ENCODE measurements around the gene MRPL2. TPM values are rescaled to one million over a fixed set of nuclear protein-coding genes. Genes with fewer than 3 reads are reported as not detected.

MRPL2 gene
- polyA plus RNA-seq, 1 donor from 2014 or later, result 22.5 TPM

DNA sequence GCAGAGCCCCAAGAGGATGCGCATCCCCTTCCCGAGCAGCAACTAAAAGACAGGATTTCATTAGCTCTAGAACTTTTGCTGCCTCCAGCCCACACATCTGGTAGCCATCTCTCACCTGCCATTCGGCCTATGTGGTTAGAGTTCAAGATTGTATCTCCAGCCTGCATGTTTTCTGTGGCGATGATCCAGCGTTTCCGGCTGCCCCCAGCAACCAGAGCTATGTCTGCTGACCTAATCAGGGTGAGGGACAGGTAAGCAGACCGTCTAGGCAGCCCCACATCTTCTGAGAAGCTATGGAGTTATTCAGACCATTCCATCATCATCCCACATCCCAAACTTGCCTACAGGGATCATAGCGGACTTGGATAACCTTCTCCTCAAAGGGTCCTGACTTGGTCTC is 3.3 kb downstream of the MRPL2 start:
- H3K27ac ChIP-seq (ENCODE audit: low read length), result no peak overlapping the region
- TF ChIP-seq EZH2 (IDR thresholded peaks at IDR 0.05; ENCODE audit: borderline replicate concordance, insufficient read depth, low read length, poor library complexity, severe bottlenecking) (no peak), MXI1 (conservative IDR thresholded peaks at IDR 0.05; ENCODE audit: poor library complexity, severe bottlenecking) (no peak), TAF1 (IDR thresholded peaks at IDR 0.05; ENCODE audit: low read depth) (no peak), EP300 (conservative IDR thresholded peaks at IDR 0.05; ENCODE audit: poor library complexity, severe bottlenecking) (no peak)
- TF ChIP-seq, protein P1, sequence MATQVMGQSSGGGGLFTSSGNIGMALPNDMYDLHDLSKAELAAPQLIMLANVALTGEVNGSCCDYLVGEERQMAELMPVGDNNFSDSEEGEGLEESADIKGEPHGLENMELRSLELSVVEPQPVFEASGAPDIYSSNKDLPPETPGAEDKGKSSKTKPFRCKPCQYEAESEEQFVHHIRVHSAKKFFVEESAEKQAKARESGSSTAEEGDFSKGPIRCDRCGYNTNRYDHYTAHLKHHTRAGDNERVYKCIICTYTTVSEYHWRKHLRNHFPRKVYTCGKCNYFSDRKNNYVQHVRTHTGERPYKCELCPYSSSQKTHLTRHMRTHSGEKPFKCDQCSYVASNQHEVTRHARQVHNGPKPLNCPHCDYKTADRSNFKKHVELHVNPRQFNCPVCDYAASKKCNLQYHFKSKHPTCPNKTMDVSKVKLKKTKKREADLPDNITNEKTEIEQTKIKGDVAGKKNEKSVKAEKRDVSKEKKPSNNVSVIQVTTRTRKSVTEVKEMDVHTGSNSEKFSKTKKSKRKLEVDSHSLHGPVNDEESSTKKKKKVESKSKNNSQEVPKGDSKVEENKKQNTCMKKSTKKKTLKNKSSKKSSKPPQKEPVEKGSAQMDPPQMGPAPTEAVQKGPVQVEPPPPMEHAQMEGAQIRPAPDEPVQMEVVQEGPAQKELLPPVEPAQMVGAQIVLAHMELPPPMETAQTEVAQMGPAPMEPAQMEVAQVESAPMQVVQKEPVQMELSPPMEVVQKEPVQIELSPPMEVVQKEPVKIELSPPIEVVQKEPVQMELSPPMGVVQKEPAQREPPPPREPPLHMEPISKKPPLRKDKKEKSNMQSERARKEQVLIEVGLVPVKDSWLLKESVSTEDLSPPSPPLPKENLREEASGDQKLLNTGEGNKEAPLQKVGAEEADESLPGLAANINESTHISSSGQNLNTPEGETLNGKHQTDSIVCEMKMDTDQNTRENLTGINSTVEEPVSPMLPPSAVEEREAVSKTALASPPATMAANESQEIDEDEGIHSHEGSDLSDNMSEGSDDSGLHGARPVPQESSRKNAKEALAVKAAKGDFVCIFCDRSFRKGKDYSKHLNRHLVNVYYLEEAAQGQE (IDR thresholded peaks at IDR 0.05; ENCODE audit: borderline replicate concordance), result no peak
- H2AFZ ChIP-seq (ENCODE audit: low read depth, low read length), result no peak overlapping the region
- H3K9ac ChIP-seq (ENCODE audit: low read length), result no peak overlapping the region
- H3F3A ChIP-seq (ENCODE audit: insufficient read depth, low read length, poor library complexity, severe bottlenecking), result no peaks in the 10 kb centered on the region
- no peak overlapping the region for H3K4me2 ChIP-seq (ENCODE audit: low read length)
- no peaks in the 10 kb centered on the region for H3K36me3 ChIP-seq (ENCODE audit: insufficient read depth, low read length)
- no peaks in the 10 kb centered on the region for H4K20me1 ChIP-seq (ENCODE audit: insufficient read depth)
- H3K9me2 ChIP-seq (ENCODE audit: insufficient read depth, low read length), result no peaks in the 10 kb centered on the region
- no peak overlapping the region for H3K4me3 ChIP-seq (ENCODE audit: low read length)
- H3K27me3 ChIP-seq (ENCODE audit: insufficient read depth, low read depth, low read length), result no peaks in the 10 kb centered on the region
- H3K9me3 ChIP-seq (ENCODE audit: low read length), result no peaks in the 10 kb centered on the region
- H3K79me2 ChIP-seq (replicated peaks; ENCODE audit: insufficient read depth, low read length), result peaks cover 10% of the 10 kb centered on the region

DNA sequence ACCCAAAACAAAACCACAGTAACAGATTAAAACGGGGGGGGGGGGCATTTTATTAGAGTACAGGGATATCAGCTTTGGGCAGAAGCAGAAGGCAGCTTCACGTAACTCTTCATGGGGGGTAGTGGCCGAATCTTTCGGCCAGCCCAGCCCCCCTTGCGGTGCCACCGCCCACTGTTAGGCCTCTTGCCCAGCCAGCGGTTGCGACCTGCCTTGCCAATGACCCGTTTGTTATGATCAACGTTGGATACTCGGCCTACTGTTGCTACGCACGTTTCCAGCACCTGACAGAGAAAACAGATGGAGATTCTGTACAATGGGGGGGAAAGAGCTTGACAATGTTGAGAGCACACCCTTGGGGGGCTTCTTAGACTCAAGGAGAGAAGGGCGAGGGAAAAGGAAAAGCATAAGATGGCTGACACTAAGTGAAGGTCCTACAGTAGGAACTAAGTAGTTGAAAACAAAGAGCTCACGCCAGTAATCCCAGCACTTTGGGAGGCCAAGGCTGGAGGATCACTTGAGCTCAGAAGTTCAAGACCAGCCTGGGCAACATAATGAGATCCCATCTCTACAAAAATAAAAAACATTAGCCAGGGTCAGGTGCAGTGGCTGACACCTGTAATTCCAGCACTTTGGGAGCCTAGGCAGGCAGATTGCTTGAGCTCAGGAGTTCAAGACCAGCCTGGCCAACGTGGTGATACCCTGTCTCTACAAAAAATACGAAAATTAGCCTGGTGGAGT is 4.9 kb downstream of the MRPL2 start:
- no peaks in the 10 kb centered on the region for H4K20me1 ChIP-seq (ENCODE audit: insufficient read depth)
- peak overlapping the region; percentile 72 for H3K27ac ChIP-seq (ENCODE audit: low read length)
- H3F3A ChIP-seq (ENCODE audit: insufficient read depth, low read length, poor library complexity, severe bottlenecking), result no peaks in the 10 kb centered on the region
- peak overlapping the region; percentile 88 for H3K9ac ChIP-seq (ENCODE audit: low read length)
- peaks cover 8% of the 10 kb centered on the region for H3K79me2 ChIP-seq (replicated peaks; ENCODE audit: insufficient read depth, low read length)
- TF ChIP-seq, protein P1 (IDR thresholded peaks at IDR 0.05; ENCODE audit: borderline replicate concordance), result no peak
- TF ChIP-seq POLR2AphosphoS5 (IDR thresholded peaks at IDR 0.05) (no peak), TAF1 (IDR thresholded peaks at IDR 0.05; ENCODE audit: low read depth) (no peak)
- TF ChIP-seq, protein P2, sequence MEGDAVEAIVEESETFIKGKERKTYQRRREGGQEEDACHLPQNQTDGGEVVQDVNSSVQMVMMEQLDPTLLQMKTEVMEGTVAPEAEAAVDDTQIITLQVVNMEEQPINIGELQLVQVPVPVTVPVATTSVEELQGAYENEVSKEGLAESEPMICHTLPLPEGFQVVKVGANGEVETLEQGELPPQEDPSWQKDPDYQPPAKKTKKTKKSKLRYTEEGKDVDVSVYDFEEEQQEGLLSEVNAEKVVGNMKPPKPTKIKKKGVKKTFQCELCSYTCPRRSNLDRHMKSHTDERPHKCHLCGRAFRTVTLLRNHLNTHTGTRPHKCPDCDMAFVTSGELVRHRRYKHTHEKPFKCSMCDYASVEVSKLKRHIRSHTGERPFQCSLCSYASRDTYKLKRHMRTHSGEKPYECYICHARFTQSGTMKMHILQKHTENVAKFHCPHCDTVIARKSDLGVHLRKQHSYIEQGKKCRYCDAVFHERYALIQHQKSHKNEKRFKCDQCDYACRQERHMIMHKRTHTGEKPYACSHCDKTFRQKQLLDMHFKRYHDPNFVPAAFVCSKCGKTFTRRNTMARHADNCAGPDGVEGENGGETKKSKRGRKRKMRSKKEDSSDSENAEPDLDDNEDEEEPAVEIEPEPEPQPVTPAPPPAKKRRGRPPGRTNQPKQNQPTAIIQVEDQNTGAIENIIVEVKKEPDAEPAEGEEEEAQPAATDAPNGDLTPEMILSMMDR (IDR thresholded peaks at IDR 0.05; ENCODE audit: poor library complexity, severe bottlenecking), result no peak
- H3K4me3 ChIP-seq (ENCODE audit: low read length), result peak overlapping the region; percentile 76
- H2AFZ ChIP-seq (ENCODE audit: low read depth, low read length), result peak overlapping the region; percentile 23
- no peaks in the 10 kb centered on the region for H3K36me3 ChIP-seq (ENCODE audit: insufficient read depth, low read length)
- no peaks in the 10 kb centered on the region for H3K9me2 ChIP-seq (ENCODE audit: insufficient read depth, low read length)
- H3K27me3 ChIP-seq (ENCODE audit: insufficient read depth, low read depth, low read length), result no peaks in the 10 kb centered on the region
- peak overlapping the region; percentile 28 for H3K4me2 ChIP-seq (ENCODE audit: low read length)
- H3K9me3 ChIP-seq (ENCODE audit: low read length), result no peaks in the 10 kb centered on the region
